K562 (cell line): ENCODE results near the gene TMEM156. TPM values are rescaled to one million over a fixed set of nuclear protein-coding genes. Genes with fewer than 3 reads are reported as not detected.

Source experiments
- ATF3 ChIP-seq, 2 experiments: fragments of 450-650 bp in 1 of 2; sonication (generic) in 1 of 2; formaldehyde crosslinking in 1 of 2; IDR thresholded peaks in 1 of 2; conservative IDR thresholded peaks in 1 of 2; 2 replicates each; pipeline versions ENCODE4 v1.6.1 to v1.8.1; 2016 to 2023; ENCODE audit warnings: mild to moderate bottlenecking in 2 of 2, moderate library complexity in 2 of 2, inconsistent platforms in 1 of 2, missing genetic modification reagents in 1 of 2
- BACH1 ChIP-seq: fragments of 200-800 bp; sonication (Bioruptor generic); IDR thresholded peaks from 2 replicates; pipeline ENCODE4 v1.6.1; 2016; ENCODE audit warnings: missing genetic modification characterization, missing compliant biosample characterization
- CBX2 ChIP-seq: fragments of 200-600 bp; sonication (generic); IDR thresholded peaks from one replicate; pipeline ENCODE4 v1.6.1; 2012; ENCODE audit warnings: mild to moderate bottlenecking, low read length, inconsistent platforms; ENCODE audit not compliant: insufficient read depth, poor library complexity, severe bottlenecking
- FOXK2 ChIP-seq, 2 experiments: fragments of 450-650 bp; IDR thresholded peaks in 1 of 2; conservative IDR thresholded peaks in 1 of 2; 2 replicates each; pipeline ENCODE4 v1.6.1; 2016; ENCODE audit warnings: low read depth in 2 of 2, mild to moderate bottlenecking in 1 of 2
- LARP7 ChIP-seq: fragments of 450-650 bp; IDR thresholded peaks from 2 replicates; pipeline ENCODE4 v1.6.1; 2016
- MAFG ChIP-seq: fragments of 450-650 bp; conservative IDR thresholded peaks from 2 replicates; pipeline ENCODE4 v1.6.1; 2016; ENCODE audit warnings: missing genetic modification characterization, missing compliant biosample characterization
- NFIC ChIP-seq: fragments of 450-650 bp; IDR thresholded peaks from 2 replicates; pipeline ENCODE4 v1.6.1; 2017; ENCODE audit warnings: mild to moderate bottlenecking, inconsistent platforms
- NONO ChIP-seq, 2 experiments: fragments of 200-400 bp in 1 of 2; fragments of 450-650 bp in 1 of 2; formaldehyde crosslinking in 1 of 2; IDR thresholded peaks; 2 replicates each; pipeline ENCODE4 v1.6.1; 2017; ENCODE audit warnings: low read depth in 2 of 2, mild to moderate bottlenecking in 2 of 2, moderate library complexity in 2 of 2, low read length in 1 of 2
- NR2F6 ChIP-seq: fragments of 450-650 bp; formaldehyde crosslinking; IDR thresholded peaks from 2 replicates; pipeline ENCODE4 v1.4.0; 2020; ENCODE audit warnings: mild to moderate bottlenecking
- POU5F1 ChIP-seq: fragments of 150-350 bp; IDR thresholded peaks from 2 replicates; pipeline ENCODE4 v1.6.1; 2014; ENCODE audit warnings: borderline replicate concordance, low read length, low read depth, mild to moderate bottlenecking; ENCODE audit not compliant: partially characterized antibody
- PRPF4 ChIP-seq: fragments of 200-400 bp; formaldehyde crosslinking; IDR thresholded peaks from one replicate; pipeline ENCODE4 v1.6.1; 2017; ENCODE audit warnings: low read length, low read depth, mild to moderate bottlenecking; ENCODE audit not compliant: insufficient read depth, poor library complexity, severe bottlenecking
- RUNX1 ChIP-seq: sonication (generic); IDR thresholded peaks from 2 replicates; pipeline ENCODE4 v1.6.1; 2016; ENCODE audit warnings: antibody characterized with exemption, low read depth
- SIN3B ChIP-seq: fragments of 450-650 bp; IDR thresholded peaks from 2 replicates; pipeline ENCODE4 v1.6.1; 2017; ENCODE audit warnings: low read depth, mild to moderate bottlenecking, moderate library complexity
- SMAD1 ChIP-seq: fragments of 150-350 bp; IDR thresholded peaks from 2 replicates; pipeline ENCODE4 v1.6.1; 2014; ENCODE audit warnings: low read length, low read depth; ENCODE audit not compliant: partially characterized antibody
- TBL1XR1 ChIP-seq, 2 experiments: IDR thresholded peaks; 2 replicates each; pipeline ENCODE4 v1.6.1; 2012; ENCODE audit warnings: improper control_type of control experiment in 2 of 2, low read length in 2 of 2, mild to moderate bottlenecking in 1 of 2
- ZNF75A ChIP-seq: fragments of 450-650 bp; formaldehyde crosslinking; IDR thresholded peaks from 2 replicates; pipeline ENCODE4 v1.4.0; 2020; ENCODE audit warnings: mild to moderate bottlenecking
- polyA plus RNA-seq, 8 experiments: library from polyadenylated mRNA; depleted of rRNA in 4 of 8; stranded (reverse) in 5 of 8; unstranded in 3 of 8; fragments of >200 nt; fragmentation: Nextera tagmentation in 2 of 8; fragmentation: Illumina TruSeq in 1 of 8; extraction: Ambion mirVana in 2 of 8; extraction: Trizol in 1 of 8; gene quantifications; 2 replicates each; pipeline versions ENCODE4 v1.2.1 to v1.2.3, GENCODE V29; 2011 to 2014; ENCODE audit warnings: inconsistent platforms in 1 of 8, missing spikeins in 1 of 8
- total RNA-seq, 7 experiments: library from RNA; depleted of rRNA in 6 of 7; stranded (reverse); fragments of >200 nt in 6 of 7; fragmentation: Illumina TruSeq in 2 of 7; extraction: Trizol in 2 of 7; gene quantifications; 2 replicates each; pipeline versions ENCODE4 v1.2.1 to v1.2.3, GENCODE V29; 2011 to 2021; ENCODE audit warnings: low replicate concordance in 1 of 7
- TF ChIP-seq, protein P1 (sequence below): IDR thresholded peaks from 3 replicates; pipeline ENCODE4 v1.6.1; 2011; ENCODE audit warnings: borderline replicate concordance, mild to moderate bottlenecking, moderate library complexity; ENCODE audit not compliant: insufficient read length; ENCODE audit errors: extremely low read depth
- TF ChIP-seq, protein P2 (sequence below): fragments of 250-450 bp; sonication (Bioruptor Pico); IDR thresholded peaks from 2 replicates; pipeline ENCODE4 v1.8.0; 2022; ENCODE audit warnings: inconsistent platforms, mild to moderate bottlenecking, moderate library complexity, borderline replicate concordance
- TF ChIP-seq, protein P3 (sequence below): IDR thresholded peaks from 2 replicates; pipeline ENCODE4 v1.6.1; 2012; ENCODE audit warnings: low read depth, low read length, improper control_type of control experiment, borderline replicate concordance
- TF ChIP-seq, protein P4 (sequence below): sonication (generic); IDR thresholded peaks from 2 replicates; pipeline ENCODE4 v1.6.1; 2016

Gene TMEM156
- total and polyA plus RNA-seq, 9 of the 15 experiments (the other 6 are each of a cell fraction or from before 2014, with no cell fraction given) = 3.5 to 9.6 (median 6.4) TPM

DNA sequence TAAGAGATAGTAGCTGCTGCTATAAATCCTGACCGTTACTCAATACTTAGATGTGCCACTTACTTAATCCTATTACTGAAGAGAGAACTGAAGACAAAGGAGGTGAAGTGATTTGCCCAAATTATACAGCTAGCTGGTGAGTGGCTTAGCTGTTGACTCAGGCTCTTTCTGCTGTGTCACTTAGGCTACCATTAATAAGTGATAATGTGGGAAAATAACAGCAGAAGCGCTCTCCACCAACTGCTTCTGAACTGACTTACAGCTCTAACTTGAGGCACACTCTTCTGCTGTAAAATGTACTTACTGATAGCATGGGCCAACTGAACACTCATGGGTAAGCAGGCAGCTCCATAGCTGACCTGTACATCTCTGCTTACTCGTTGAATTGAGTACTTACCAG lies 22.3 kb upstream of the TMEM156 start (continued):
- TF ChIP-seq POU5F1 = no peak
- TF ChIP-seq SMAD1 = no peak
- peak; percentile 48; the same call in 1 of the 2 replicates for TF ChIP-seq BACH1 (tag)
- TF ChIP-seq NONO (IDR thresholded peaks at IDR 0.05; ENCODE audit: low read depth in 2 of 2, low read length in 1 of 2) = no peak
- no peak for TF ChIP-seq RUNX1
- TF ChIP-seq, protein P1, sequence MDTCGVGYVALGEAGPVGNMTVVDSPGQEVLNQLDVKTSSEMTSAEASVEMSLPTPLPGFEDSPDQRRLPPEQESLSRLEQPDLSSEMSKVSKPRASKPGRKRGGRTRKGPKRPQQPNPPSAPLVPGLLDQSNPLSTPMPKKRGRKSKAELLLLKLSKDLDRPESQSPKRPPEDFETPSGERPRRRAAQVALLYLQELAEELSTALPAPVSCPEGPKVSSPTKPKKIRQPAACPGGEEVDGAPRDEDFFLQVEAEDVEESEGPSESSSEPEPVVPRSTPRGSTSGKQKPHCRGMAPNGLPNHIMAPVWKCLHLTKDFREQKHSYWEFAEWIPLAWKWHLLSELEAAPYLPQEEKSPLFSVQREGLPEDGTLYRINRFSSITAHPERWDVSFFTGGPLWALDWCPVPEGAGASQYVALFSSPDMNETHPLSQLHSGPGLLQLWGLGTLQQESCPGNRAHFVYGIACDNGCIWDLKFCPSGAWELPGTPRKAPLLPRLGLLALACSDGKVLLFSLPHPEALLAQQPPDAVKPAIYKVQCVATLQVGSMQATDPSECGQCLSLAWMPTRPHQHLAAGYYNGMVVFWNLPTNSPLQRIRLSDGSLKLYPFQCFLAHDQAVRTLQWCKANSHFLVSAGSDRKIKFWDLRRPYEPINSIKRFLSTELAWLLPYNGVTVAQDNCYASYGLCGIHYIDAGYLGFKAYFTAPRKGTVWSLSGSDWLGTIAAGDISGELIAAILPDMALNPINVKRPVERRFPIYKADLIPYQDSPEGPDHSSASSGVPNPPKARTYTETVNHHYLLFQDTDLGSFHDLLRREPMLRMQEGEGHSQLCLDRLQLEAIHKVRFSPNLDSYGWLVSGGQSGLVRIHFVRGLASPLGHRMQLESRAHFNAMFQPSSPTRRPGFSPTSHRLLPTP = no peak
- TF ChIP-seq ZNF75A (CRISPR knock-in tag) = peak; percentile 66; the same call in 1 of the 2 replicates
- TF ChIP-seq FOXK2 (conservative IDR thresholded peaks at IDR 0.05 in 1 of 2, IDR thresholded peaks at IDR 0.05 in 1 of 2; ENCODE audit: low read depth in 2 of 2) = no peak
- TF ChIP-seq, protein P2, sequence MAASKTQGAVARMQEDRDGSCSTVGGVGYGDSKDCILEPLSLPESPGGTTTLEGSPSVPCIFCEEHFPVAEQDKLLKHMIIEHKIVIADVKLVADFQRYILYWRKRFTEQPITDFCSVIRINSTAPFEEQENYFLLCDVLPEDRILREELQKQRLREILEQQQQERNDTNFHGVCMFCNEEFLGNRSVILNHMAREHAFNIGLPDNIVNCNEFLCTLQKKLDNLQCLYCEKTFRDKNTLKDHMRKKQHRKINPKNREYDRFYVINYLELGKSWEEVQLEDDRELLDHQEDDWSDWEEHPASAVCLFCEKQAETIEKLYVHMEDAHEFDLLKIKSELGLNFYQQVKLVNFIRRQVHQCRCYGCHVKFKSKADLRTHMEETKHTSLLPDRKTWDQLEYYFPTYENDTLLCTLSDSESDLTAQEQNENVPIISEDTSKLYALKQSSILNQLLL (CRISPR knock-in tag) = no peak
- TF ChIP-seq, protein P3, sequence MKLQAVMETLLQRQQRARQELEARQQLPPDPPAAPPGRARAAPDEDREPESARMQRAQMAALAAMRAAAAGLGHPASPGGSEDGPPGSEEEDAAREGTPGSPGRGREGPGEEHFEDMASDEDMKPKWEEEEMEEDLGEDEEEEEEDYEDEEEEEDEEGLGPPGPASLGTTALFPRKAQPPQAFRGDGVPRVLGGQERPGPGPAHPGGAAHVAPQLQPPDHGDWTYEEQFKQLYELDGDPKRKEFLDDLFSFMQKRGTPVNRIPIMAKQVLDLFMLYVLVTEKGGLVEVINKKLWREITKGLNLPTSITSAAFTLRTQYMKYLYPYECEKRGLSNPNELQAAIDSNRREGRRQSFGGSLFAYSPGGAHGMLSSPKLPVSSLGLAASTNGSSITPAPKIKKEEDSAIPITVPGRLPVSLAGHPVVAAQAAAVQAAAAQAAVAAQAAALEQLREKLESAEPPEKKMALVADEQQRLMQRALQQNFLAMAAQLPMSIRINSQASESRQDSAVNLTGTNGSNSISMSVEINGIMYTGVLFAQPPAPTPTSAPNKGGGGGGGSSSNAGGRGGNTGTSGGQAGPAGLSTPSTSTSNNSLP = no peak
- no peak for TF ChIP-seq NR2F6 (CRISPR knock-in tag)
- TF ChIP-seq TBL1XR1 (IDR thresholded peaks at IDR 0.05; ENCODE audit: low read length in 2 of 2) = no peak
- TF ChIP-seq, protein P4, sequence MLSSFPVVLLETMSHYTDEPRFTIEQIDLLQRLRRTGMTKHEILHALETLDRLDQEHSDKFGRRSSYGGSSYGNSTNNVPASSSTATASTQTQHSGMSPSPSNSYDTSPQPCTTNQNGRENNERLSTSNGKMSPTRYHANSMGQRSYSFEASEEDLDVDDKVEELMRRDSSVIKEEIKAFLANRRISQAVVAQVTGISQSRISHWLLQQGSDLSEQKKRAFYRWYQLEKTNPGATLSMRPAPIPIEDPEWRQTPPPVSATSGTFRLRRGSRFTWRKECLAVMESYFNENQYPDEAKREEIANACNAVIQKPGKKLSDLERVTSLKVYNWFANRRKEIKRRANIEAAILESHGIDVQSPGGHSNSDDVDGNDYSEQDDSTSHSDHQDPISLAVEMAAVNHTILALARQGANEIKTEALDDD = peak; percentile 49; the same call in 1 of the 2 replicates
- TF ChIP-seq ATF3 (IDR thresholded peaks at IDR 0.05) = no peak
- TF ChIP-seq ATF3 (CRISPR knock-in tag; conservative IDR thresholded peaks at IDR 0.05) = no peak
- TF ChIP-seq LARP7 = no peak
- TF ChIP-seq SIN3B = no peak
- no peak for TF ChIP-seq CBX2
- peak; percentile 74 for TF ChIP-seq MAFG (tag)
- TF ChIP-seq PRPF4 = no peak
- no peak for TF ChIP-seq NFIC
